ENCODE results near the gene LHX3. TPM values are rescaled to one million over a fixed set of nuclear protein-coding genes. Genes with fewer than 3 reads are reported as not detected.

The LHX3 gene
- total and polyA plus RNA-seq, 11 donors = not detected

DNA sequence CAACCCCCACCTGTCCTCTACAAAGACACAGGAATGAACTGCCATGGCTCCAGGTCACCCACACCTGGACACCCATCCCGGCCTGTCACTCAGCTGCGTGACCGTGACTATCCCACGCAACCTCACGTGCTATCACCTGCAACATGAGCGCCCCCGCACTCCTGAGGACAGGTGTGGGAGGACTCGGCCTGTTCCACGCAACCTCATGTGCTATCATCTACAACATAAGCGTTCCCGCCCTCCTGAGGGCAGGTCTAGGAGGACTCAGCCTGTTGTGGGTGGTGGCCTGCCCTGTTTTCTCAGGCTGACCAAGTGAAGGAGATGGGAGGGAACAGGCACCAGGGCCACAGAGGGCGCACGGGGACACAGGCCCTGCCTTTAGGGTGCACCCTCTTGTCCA is 36.6 kb upstream of the LHX3 start:
- 95 to 98% (median 97%) methylated on average over 6 to 13 of the region's 13 CpGs for WGBS, 4 donors

DNA sequence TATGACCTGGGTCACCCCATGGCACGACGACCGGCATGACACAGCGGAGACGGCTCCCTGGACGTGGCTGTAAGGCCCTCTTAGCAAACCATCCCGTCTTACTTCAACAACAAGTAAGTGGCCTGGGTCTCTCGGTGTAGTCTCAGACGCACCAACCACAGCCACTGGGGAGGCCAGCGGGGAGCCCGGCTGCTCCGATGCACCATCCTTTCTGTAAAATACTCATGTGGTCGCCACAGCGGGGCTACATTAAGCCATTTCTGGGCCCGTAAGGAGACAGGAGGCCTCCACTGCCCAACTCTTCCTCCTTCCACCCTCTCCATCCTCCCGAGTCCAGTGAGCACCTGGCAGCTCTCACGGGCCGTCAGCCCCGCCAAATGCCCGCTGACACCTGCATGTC is 36.0 kb upstream of the LHX3 start:
- Histone ChIP-seq H3K4me3 (no peak overlapping the region), H3K27me3 (no peaks in the 10 kb centered on the region), H3K9me3 (no peaks in the 10 kb centered on the region), H3K4me1 (peaks cover 9 to 72% (median 40%) of the 10 kb centered on the region in 12 donors), H3K27ac (peak overlapping the region in 4 of 12 donors; percentile 66 to 81 (median 76)), H3K36me3 (peaks cover 0 to 11% (median 0%) of the 10 kb centered on the region in 9 donors)
- DNase-seq (no peak), ATAC-seq (no peak)
- TF ChIP-seq, protein P1, sequence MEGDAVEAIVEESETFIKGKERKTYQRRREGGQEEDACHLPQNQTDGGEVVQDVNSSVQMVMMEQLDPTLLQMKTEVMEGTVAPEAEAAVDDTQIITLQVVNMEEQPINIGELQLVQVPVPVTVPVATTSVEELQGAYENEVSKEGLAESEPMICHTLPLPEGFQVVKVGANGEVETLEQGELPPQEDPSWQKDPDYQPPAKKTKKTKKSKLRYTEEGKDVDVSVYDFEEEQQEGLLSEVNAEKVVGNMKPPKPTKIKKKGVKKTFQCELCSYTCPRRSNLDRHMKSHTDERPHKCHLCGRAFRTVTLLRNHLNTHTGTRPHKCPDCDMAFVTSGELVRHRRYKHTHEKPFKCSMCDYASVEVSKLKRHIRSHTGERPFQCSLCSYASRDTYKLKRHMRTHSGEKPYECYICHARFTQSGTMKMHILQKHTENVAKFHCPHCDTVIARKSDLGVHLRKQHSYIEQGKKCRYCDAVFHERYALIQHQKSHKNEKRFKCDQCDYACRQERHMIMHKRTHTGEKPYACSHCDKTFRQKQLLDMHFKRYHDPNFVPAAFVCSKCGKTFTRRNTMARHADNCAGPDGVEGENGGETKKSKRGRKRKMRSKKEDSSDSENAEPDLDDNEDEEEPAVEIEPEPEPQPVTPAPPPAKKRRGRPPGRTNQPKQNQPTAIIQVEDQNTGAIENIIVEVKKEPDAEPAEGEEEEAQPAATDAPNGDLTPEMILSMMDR (IDR thresholded peaks at IDR 0.05) = no peak
- no peak for TF ChIP-seq POLR2A (IDR thresholded peaks at IDR 0.05)
- WGBS, 4 donors = 91 to 94% (median 92%) methylated on average over 16 to 20 of the region's 20 CpGs
- intact Hi-C loops (cut with DNase I) = loop anchor here in 2 of 10 donors (5.0 to 10.0 kb wide), 2 partner anchors 276 to 279 kb away; partner anchors contain the start of gene UBAC1 (in 2 of the 2)

More for the DNA sequence above, 36.6 kb upstream of the LHX3 start:
- DNase-seq (no peak), ATAC-seq (no peak)
- Histone ChIP-seq H3K9me3 (no peaks in the 10 kb centered on the region), H3K4me1 (peaks cover 9 to 75% (median 40%) of the 10 kb centered on the region in 12 donors), H3K4me3 (no peak overlapping the region), H3K27me3 (no peaks in the 10 kb centered on the region), H3K27ac (no peak overlapping the region), H3K36me3 (peaks cover 0 to 6% (median 0%) of the 10 kb centered on the region in 9 donors)
- intact Hi-C loops (cut with DNase I) = loop anchor here in 2 of 10 donors (5.0 to 10.0 kb wide), 2 partner anchors 277 to 279 kb away; partner anchors contain the start of gene UBAC1 (in 2 of the 2)
- TF ChIP-seq POLR2A (IDR thresholded peaks at IDR 0.05) = no peak
- TF ChIP-seq, protein P1 (IDR thresholded peaks at IDR 0.05) = no peak

DNA sequence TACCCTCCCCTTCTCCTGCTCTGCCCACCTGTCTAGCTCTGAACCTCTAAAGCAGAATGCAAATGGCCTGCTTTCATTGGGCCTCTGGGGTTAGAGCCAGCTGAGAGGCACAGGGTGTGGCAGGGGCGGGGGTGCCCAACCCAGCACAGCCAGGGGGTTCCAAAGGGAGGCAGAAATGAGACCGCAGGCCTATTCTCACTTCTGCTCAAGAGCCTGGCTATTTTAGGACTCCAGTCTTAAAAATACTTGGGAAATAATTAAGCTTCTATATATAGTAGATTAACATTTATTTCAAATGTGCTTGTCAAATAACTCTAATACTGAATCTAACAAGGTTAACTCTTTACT is 35.0 kb upstream of the LHX3 start:
- WGBS, 4 donors = 44 to 60% (median 56%) methylated on average over 2 of the region's 2 CpGs
- Histone ChIP-seq H3K4me1 (peaks cover 9 to 68% (median 39%) of the 10 kb centered on the region in 12 donors), H3K9me3 (no peaks in the 10 kb centered on the region), H3K36me3 (peaks cover 0 to 18% (median 5%) of the 10 kb centered on the region in 9 donors), H3K4me3 (peak overlapping the region in 2 of 12 donors; percentile 3 to 7), H3K27me3 (no peaks in the 10 kb centered on the region), H3K27ac (peak overlapping the region in 11 of 12 donors; percentile 31 to 81 (median 66))
- intact Hi-C loops (cut with DNase I) = loop anchor here in 2 of 10 donors (5.0 to 10.0 kb wide), 2 partner anchors 275 to 278 kb away; partner anchors contain the start of gene UBAC1 (in 2 of the 2)
- DNase-seq (no peak), ATAC-seq (peak; percentile 61 to 73 (median 68))
- no peak for TF ChIP-seq POLR2A (IDR thresholded peaks at IDR 0.05)
- TF ChIP-seq, protein P1 (IDR thresholded peaks at IDR 0.05) = no peak

DNA sequence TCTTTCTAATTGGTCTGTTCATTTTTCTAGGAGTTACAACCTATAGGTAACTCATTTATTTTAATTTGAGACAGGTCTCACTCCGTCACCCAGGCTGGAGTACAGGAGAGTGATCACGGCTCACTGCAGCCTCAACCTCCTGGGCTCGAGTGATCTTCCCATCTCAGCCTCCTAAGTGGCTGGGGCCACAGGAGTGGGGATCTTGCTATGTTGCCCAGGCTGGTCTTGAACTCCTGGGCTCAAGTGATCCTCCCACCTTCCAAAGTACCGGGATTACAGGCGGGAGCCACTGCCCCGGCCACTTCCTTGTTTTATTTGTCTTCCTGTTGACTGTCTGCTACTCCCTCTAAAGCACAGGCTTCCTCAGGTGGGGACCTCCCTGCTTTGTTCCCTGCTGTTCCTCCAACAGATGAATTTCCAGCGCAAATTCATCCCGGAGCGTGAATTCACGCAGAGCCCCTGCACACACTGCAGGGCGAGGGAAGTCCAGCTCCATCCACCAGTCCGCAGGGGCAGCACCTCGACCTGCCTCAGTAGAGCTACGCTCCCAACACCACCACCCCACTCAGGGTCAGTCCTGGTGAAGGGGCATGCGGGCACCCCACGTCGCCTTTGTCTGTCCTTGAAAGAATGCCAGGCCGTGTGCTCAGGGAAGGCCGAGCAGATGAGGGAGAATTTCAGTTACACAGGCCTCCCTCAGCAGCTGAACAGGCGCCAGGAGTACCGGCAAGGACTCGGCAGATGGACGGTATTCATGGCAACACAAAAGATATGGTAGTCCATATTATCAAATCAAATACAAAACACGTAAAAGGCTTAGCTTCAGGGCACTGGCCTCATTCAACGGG is 34.4 kb upstream of the LHX3 start:
- DNase-seq = no peak
- intact Hi-C loops (cut with DNase I) = no loop called here
- H3K27ac ChIP-seq = peak overlapping the region in 11 of 12 donors; percentile 31 to 81 (median 66)
- peaks cover 9 to 62% (median 33%) of the 10 kb centered on the region in 12 donors for H3K4me1 ChIP-seq
- WGBS, 4 donors = 55 to 64% (median 56%) methylated on average over 20 to 25 of the region's 25 CpGs
- no peaks in the 10 kb centered on the region for H3K27me3 ChIP-seq
- ATAC-seq = peak in 3 of 4 donors; percentile 35 to 69 (median 47)
- TF ChIP-seq, protein P1 (IDR thresholded peaks at IDR 0.05) = no peak
- no peak for TF ChIP-seq POLR2A (IDR thresholded peaks at IDR 0.05)
- H3K36me3 ChIP-seq = peaks cover 0 to 18% (median 5%) of the 10 kb centered on the region in 9 donors
- H3K9me3 ChIP-seq = no peaks in the 10 kb centered on the region
- H3K4me3 ChIP-seq = peak overlapping the region in 2 of 12 donors; percentile 3 to 7
